ENCODE results near the gene LIG1.

- TF ChIP-seq, protein P1, sequence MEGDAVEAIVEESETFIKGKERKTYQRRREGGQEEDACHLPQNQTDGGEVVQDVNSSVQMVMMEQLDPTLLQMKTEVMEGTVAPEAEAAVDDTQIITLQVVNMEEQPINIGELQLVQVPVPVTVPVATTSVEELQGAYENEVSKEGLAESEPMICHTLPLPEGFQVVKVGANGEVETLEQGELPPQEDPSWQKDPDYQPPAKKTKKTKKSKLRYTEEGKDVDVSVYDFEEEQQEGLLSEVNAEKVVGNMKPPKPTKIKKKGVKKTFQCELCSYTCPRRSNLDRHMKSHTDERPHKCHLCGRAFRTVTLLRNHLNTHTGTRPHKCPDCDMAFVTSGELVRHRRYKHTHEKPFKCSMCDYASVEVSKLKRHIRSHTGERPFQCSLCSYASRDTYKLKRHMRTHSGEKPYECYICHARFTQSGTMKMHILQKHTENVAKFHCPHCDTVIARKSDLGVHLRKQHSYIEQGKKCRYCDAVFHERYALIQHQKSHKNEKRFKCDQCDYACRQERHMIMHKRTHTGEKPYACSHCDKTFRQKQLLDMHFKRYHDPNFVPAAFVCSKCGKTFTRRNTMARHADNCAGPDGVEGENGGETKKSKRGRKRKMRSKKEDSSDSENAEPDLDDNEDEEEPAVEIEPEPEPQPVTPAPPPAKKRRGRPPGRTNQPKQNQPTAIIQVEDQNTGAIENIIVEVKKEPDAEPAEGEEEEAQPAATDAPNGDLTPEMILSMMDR (IDR thresholded peaks at IDR 0.05; ENCODE audit: low read depth, low read length): no peak
- no peak for TF ChIP-seq POLR2A (IDR thresholded peaks at IDR 0.05; ENCODE audit: extremely low read depth, insufficient read length)
- TF ChIP-seq, protein P2, sequence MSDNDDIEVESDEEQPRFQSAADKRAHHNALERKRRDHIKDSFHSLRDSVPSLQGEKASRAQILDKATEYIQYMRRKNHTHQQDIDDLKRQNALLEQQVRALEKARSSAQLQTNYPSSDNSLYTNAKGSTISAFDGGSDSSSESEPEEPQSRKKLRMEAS (IDR thresholded peaks at IDR 0.05; ENCODE audit: low read depth, low read length): no peak
These were observed 85.1 kb downstream of the LIG1 start for GRCh38 chr19:48085076-48085475.

Data from NB4 (cell line).